ENCODE results near the gene GADL1.

The GADL1 gene

GRCh38 chr3:30908456-30909037, 14.1 kb upstream of the GADL1 start:
- no peaks in the 10 kb centered on the region for H3K79me2 ChIP-seq (ENCODE audit: insufficient read depth, low read length)
- TF ChIP-seq EZH2phosphoT487 (conservative IDR thresholded peaks at IDR 0.05; ENCODE audit: low read length) (no peak), CTCF (IDR thresholded peaks at IDR 0.05; ENCODE audit: insufficient read depth, low read length, poor library complexity, severe bottlenecking) (no peak)
- H3K4me2 ChIP-seq (ENCODE audit: low read depth, low read length, poor library complexity, severe bottlenecking): no peak overlapping the region
- H3K4me3 ChIP-seq (ENCODE audit: insufficient read depth, low read length, poor library complexity, severe bottlenecking): no peak overlapping the region
- H3K27ac ChIP-seq (ENCODE audit: low read depth, low read length): no peak overlapping the region
- no peaks in the 10 kb centered on the region for H4K20me1 ChIP-seq (ENCODE audit: low read depth, low read length)
- H3K27me3 ChIP-seq (ENCODE audit: low read length): no peaks in the 10 kb centered on the region
- no peak overlapping the region for H3K9ac ChIP-seq (ENCODE audit: low read length)
- no peaks in the 10 kb centered on the region for H3K36me3 ChIP-seq (ENCODE audit: low read length)
- H3K9me3 ChIP-seq (ENCODE audit: insufficient read depth, low read length): no peaks in the 10 kb centered on the region
- no peak overlapping the region for H2AFZ ChIP-seq (ENCODE audit: low read depth, low read length, severe bottlenecking)
- H3K9me2 ChIP-seq (replicated peaks; ENCODE audit: insufficient read depth, low read length): no peaks in the 10 kb centered on the region
- no peaks in the 10 kb centered on the region for H3F3A ChIP-seq (ENCODE audit: insufficient read depth)

GRCh38 chr3:30904996-30905395, 10.5 kb upstream of the GADL1 start:
- Histone ChIP-seq H3K36me3 (ENCODE audit: low read length) (no peaks in the 10 kb centered on the region), H3K27me3 (ENCODE audit: low read length) (no peaks in the 10 kb centered on the region), H3K79me2 (ENCODE audit: insufficient read depth, low read length) (no peaks in the 10 kb centered on the region), H3K9me3 (ENCODE audit: insufficient read depth, low read length) (no peaks in the 10 kb centered on the region), H4K20me1 (ENCODE audit: low read depth, low read length) (no peaks in the 10 kb centered on the region), H3K4me2 (ENCODE audit: low read depth, low read length, poor library complexity, severe bottlenecking) (no peak overlapping the region), H3F3A (ENCODE audit: insufficient read depth) (no peaks in the 10 kb centered on the region), H3K4me3 (ENCODE audit: insufficient read depth, low read length, poor library complexity, severe bottlenecking) (no peak overlapping the region), H3K9me2 (replicated peaks; ENCODE audit: insufficient read depth, low read length) (no peaks in the 10 kb centered on the region), H3K27ac (ENCODE audit: low read depth, low read length) (no peak overlapping the region), H3K9ac (ENCODE audit: low read length) (no peak overlapping the region), H2AFZ (ENCODE audit: low read depth, low read length, severe bottlenecking) (no peak overlapping the region)
- no peak for TF ChIP-seq CTCF (IDR thresholded peaks at IDR 0.05; ENCODE audit: insufficient read depth, low read length, poor library complexity, severe bottlenecking)
- no peak for TF ChIP-seq EZH2phosphoT487 (conservative IDR thresholded peaks at IDR 0.05; ENCODE audit: low read length)

GRCh38 chr3:30895329-30895728, 868 bp upstream of the GADL1 start:
- H4K20me1 ChIP-seq (ENCODE audit: low read depth, low read length): no peaks in the 10 kb centered on the region
- no peak overlapping the region for H3K4me3 ChIP-seq (ENCODE audit: insufficient read depth, low read length, poor library complexity, severe bottlenecking)
- TF ChIP-seq CTCF (IDR thresholded peaks at IDR 0.05; ENCODE audit: insufficient read depth, low read length, poor library complexity, severe bottlenecking) (no peak), EZH2phosphoT487 (conservative IDR thresholded peaks at IDR 0.05; ENCODE audit: low read length) (no peak)
- H2AFZ ChIP-seq (ENCODE audit: low read depth, low read length, severe bottlenecking): no peak overlapping the region
- no peak overlapping the region for H3K27ac ChIP-seq (ENCODE audit: low read depth, low read length)
- no peaks in the 10 kb centered on the region for H3K9me3 ChIP-seq (ENCODE audit: insufficient read depth, low read length)
- H3K9ac ChIP-seq (ENCODE audit: low read length): no peak overlapping the region
- no peaks in the 10 kb centered on the region for H3K79me2 ChIP-seq (ENCODE audit: insufficient read depth, low read length)
- no peak overlapping the region for H3K4me2 ChIP-seq (ENCODE audit: low read depth, low read length, poor library complexity, severe bottlenecking)
- no peaks in the 10 kb centered on the region for H3F3A ChIP-seq (ENCODE audit: insufficient read depth)
- no peaks in the 10 kb centered on the region for H3K9me2 ChIP-seq (replicated peaks; ENCODE audit: insufficient read depth, low read length)
- H3K27me3 ChIP-seq (ENCODE audit: low read length): no peaks in the 10 kb centered on the region
- H3K36me3 ChIP-seq (ENCODE audit: low read length): no peaks in the 10 kb centered on the region
